Embryonic facial prominence (tissue), 1 donor: ENCODE results near the gene TDRD10.
"Not testable (repeated sequence)": the region's sequence is repeated elsewhere in the genome, so short reads cannot be mapped to it uniquely, and the experiment has no call there.

Experiments
- DNase-seq: peaks from one replicate; pipeline ENCODE4 v3.0.0-alpha.2; 2016; ENCODE audit errors: extremely low spot score

TDRD10 gene

GRCh38 chr1:154479764-154480421 is 22.1 kb upstream of the TDRD10 start:
- peak; percentile 63 for DNase-seq

- no peak for DNase-seq
These were observed 21.0 kb upstream of the TDRD10 start for GRCh38 chr1:154481053-154481452.

- no peak for DNase-seq
These were observed 17.8 kb upstream of the TDRD10 start for GRCh38 chr1:154483941-154484803.

- no peak for DNase-seq
These were observed 16.9 kb upstream of the TDRD10 start for GRCh38 chr1:154485106-154485505.

- no peak for DNase-seq
These were observed 16.0 kb upstream of the TDRD10 start for GRCh38 chr1:154485910-154486496.

- DNase-seq, result not testable (repeated sequence)
These were observed 15.3 kb upstream of the TDRD10 start for GRCh38 chr1:154486756-154487155.

GRCh38 chr1:154488922-154489321 is 13.1 kb upstream of the TDRD10 start:
- no peak for DNase-seq

- no peak for DNase-seq
These were observed 12.2 kb upstream of the TDRD10 start for GRCh38 chr1:154489695-154490274.

GRCh38 chr1:154490317-154490716 is 11.7 kb upstream of the TDRD10 start:
- no peak for DNase-seq

GRCh38 chr1:154492115-154492514 is 9.9 kb upstream of the TDRD10 start:
- no peak for DNase-seq

- DNase-seq, result no peak
These were observed 8.7 kb upstream of the TDRD10 start for GRCh38 chr1:154493276-154493675.

GRCh38 chr1:154495496-154496273 is 6.3 kb upstream of the TDRD10 start:
- DNase-seq, result no peak

GRCh38 chr1:154496383-154496782 is 5.6 kb upstream of the TDRD10 start:
- DNase-seq, result no peak

GRCh38 chr1:154497026-154497806 is 4.8 kb upstream of the TDRD10 start:
- no peak for DNase-seq

GRCh38 chr1:154499446-154499845 is 2.6 kb upstream of the TDRD10 start:
- no peak for DNase-seq

GRCh38 chr1:154500533-154500932 is 1.5 kb upstream of the TDRD10 start:
- DNase-seq, result no peak

- no peak for DNase-seq
These were observed 475 bp upstream of the TDRD10 start for GRCh38 chr1:154501423-154502065.

GRCh38 chr1:154502744-154503115 is 711 bp downstream of the TDRD10 start:
- no peak for DNase-seq

- no peak for DNase-seq
These were observed 1.9 kb downstream of the TDRD10 start for GRCh38 chr1:154503898-154504297.

- DNase-seq, result no peak
These were observed 10.7 kb downstream of the TDRD10 start for GRCh38 chr1:154512760-154513159.
